ENCODE data around the gene HBG1.
"Not testable (repeated sequence)": the region's sequence is repeated elsewhere in the genome, so short reads cannot be mapped to it uniquely, and the experiment has no call there.

DNA sequence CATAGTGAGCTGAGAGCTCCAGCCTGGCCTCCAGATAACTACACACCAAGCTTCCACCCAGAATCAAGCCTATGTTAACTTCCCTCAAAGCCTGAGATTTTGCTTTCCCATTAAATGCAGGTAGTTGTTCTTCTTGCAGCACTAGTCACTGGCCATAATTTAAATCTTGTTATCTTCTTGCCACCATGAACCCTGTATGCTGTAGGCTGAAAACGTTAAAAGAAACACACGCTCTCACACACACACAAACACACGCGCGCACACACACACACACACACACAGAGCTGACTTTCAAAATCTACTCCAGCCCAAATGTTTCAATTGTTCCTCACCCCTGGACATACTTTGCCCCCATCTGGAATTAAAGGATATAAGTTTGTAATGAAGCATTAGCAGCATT lies 3.8 kb upstream of the HBG1 start:
- not testable (repeated sequence) for TF ChIP-seq POLR2A (IDR thresholded peaks at IDR 0.05)
- TF ChIP-seq, protein P1, sequence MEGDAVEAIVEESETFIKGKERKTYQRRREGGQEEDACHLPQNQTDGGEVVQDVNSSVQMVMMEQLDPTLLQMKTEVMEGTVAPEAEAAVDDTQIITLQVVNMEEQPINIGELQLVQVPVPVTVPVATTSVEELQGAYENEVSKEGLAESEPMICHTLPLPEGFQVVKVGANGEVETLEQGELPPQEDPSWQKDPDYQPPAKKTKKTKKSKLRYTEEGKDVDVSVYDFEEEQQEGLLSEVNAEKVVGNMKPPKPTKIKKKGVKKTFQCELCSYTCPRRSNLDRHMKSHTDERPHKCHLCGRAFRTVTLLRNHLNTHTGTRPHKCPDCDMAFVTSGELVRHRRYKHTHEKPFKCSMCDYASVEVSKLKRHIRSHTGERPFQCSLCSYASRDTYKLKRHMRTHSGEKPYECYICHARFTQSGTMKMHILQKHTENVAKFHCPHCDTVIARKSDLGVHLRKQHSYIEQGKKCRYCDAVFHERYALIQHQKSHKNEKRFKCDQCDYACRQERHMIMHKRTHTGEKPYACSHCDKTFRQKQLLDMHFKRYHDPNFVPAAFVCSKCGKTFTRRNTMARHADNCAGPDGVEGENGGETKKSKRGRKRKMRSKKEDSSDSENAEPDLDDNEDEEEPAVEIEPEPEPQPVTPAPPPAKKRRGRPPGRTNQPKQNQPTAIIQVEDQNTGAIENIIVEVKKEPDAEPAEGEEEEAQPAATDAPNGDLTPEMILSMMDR (IDR thresholded peaks at IDR 0.05), result not testable (repeated sequence)

Data from testis (tissue), 2 donors.